ENCODE measurements around the gene ANKRD33B. TPM values are rescaled to one million over a fixed set of nuclear protein-coding genes. Genes with fewer than 3 reads are reported as not detected.
A peak's percentile ranks its signal among the peaks of the same experiment; 100 is the strongest.

Gene ANKRD33B
- total RNA-seq, 1 experiment from 2014 or later = 14.9 TPM

DNA sequence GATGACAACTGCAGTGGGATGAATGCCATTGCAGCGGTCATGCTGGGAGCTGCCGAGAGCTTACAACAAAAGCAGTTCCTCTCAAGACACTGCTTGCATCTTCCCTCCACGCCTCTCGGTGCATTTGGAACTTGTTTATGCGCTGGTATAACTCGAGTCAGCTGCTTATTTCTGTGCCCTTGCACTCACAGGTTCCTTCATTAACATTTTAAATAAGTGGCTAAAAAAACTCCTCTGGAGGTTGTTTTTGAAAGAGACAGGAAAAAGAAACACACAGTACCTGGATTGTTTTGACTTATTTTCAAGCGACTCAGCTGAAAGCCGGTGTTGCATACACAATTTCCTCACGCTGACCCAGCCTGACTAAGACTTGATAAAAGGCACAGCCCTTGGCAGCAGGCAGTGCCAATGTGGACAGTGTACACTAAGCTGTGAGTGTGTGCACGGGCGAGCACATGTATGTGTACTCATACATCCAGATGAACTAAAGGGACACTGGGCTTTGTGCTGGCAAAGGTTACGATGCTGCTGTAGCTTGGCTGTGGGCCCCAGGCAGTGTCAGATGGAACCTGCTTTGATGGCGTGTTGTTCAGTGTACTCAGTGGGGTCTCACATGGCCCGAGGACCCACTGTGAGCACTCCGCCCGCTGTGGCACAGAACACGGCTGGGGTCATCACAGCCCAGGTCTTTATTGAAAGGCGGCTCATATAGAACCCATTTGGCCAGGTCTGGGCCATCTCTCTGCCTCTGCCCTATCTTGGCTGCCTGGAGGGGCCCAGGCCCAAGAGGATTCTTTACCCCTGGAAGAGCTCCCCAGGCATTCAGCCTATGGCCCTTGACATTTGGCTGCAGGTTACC is 92.3 kb downstream of the ANKRD33B start:
- Histone ChIP-seq H2AFZ (ENCODE audit: low read length) (no peak overlapping the region), H3K9ac (ENCODE audit: low read length) (no peak overlapping the region), H3K4me3 (ENCODE audit: low read length) (no peak overlapping the region), H4K20me1 (ENCODE audit: low read length) (no peaks in the 10 kb centered on the region), H3K4me1 (ENCODE audit: insufficient read depth, low read length) (peaks cover 7% of the 10 kb centered on the region; the same call in 1 of the 2 replicates), H3K9me3 (ENCODE audit: low read length) (no peaks in the 10 kb centered on the region), H3K27me3 (ENCODE audit: low read length) (no peaks in the 10 kb centered on the region), H3K4me2 (ENCODE audit: low read length) (no peak overlapping the region), H3F3A (ENCODE audit: low read length, unreplicated experiment) (no peaks in the 10 kb centered on the region), H3K36me3 (ENCODE audit: low read depth, low read length) (no peaks in the 10 kb centered on the region), H3K27ac (ENCODE audit: low read length) (no peak overlapping the region), H3K9me2 (replicated peaks; ENCODE audit: low read length) (no peaks in the 10 kb centered on the region), H3K79me2 (ENCODE audit: low read length) (no peaks in the 10 kb centered on the region)
- TF ChIP-seq EZH2phosphoT487 (IDR thresholded peaks at IDR 0.05; ENCODE audit: borderline replicate concordance, low read length) (no peak), CTCF (conservative IDR thresholded peaks at IDR 0.05; ENCODE audit: low read depth, low read length) (no peak), EZH2 (IDR thresholded peaks at IDR 0.05; ENCODE audit: low read length, unreplicated experiment) (no peak)
- intact Hi-C loops (cut with micrococcal nuclease) = no loop called here
- peak; percentile 80 for DNase-seq
- ChIA-PET POLR2A (ENCODE audit: unreplicated experiment) (no interaction called here), CTCF (no interaction called here)
- ATAC-seq = peak; percentile 90
- no TSS peak for BruUV-seq (replicated peaks)

DNA sequence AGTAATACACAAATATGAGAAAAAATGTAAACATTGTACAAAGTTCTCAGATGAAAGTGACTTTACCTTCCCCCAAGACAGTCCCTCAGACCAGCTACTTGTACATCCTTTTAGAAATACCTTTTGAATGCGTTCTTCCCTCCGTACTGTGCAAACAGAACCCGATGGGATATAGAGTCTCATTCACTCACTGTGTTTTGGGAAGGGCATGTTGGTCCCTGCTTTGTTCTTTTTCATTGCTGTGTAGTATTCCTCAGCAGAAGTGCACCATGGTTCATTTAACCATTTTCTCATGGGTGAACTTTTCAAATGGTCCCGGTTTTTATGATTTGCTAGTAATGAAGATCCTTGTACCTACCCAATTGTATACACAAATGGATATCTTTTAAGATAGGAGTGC is 94.4 kb downstream of the ANKRD33B start:
- H3K27ac ChIP-seq (ENCODE audit: low read length) = no peak overlapping the region

More for the DNA sequence above, 94.4 kb downstream of the ANKRD33B start:
- ChIA-PET POLR2A (ENCODE audit: unreplicated experiment) (no interaction called here), CTCF (no interaction called here)
- Histone ChIP-seq H3K4me1 (ENCODE audit: insufficient read depth, low read length) (peaks cover 8% of the 10 kb centered on the region), H3K36me3 (ENCODE audit: low read depth, low read length) (no peaks in the 10 kb centered on the region), H3K4me3 (ENCODE audit: low read length) (no peak overlapping the region), H3K9me2 (replicated peaks; ENCODE audit: low read length) (no peaks in the 10 kb centered on the region), H3K4me2 (ENCODE audit: low read length) (no peak overlapping the region), H4K20me1 (ENCODE audit: low read length) (no peaks in the 10 kb centered on the region), H3F3A (ENCODE audit: low read length, unreplicated experiment) (no peaks in the 10 kb centered on the region), H3K9me3 (ENCODE audit: low read length) (no peaks in the 10 kb centered on the region), H3K79me2 (ENCODE audit: low read length) (no peaks in the 10 kb centered on the region), H3K9ac (ENCODE audit: low read length) (no peak overlapping the region), H2AFZ (ENCODE audit: low read length) (no peak overlapping the region), H3K27me3 (ENCODE audit: low read length) (no peaks in the 10 kb centered on the region)
- no peak for TF ChIP-seq EZH2phosphoT487 (IDR thresholded peaks at IDR 0.05; ENCODE audit: borderline replicate concordance, low read length)
- TF ChIP-seq CTCF (conservative IDR thresholded peaks at IDR 0.05; ENCODE audit: low read depth, low read length) = no peak
- TF ChIP-seq EZH2 (IDR thresholded peaks at IDR 0.05; ENCODE audit: low read length, unreplicated experiment) = no peak
- BruUV-seq (replicated peaks) = no TSS peak
- DNase-seq (no peak), ATAC-seq (no peak)
- intact Hi-C loops (cut with micrococcal nuclease) = no loop called here

Measured in PC-3 (cell line).